Neural crest cell (in vitro differentiated cells): ENCODE results near the gene PYGM. TPM values are rescaled to one million over a fixed set of nuclear protein-coding genes. Genes with fewer than 3 reads are reported as not detected.

Experiments
- DNase-seq: peaks from one replicate; pipeline ENCODE4 v3.0.0; 2021; ENCODE audit warnings: low read depth, mixed read lengths, low spot score
- H3K27ac Mint-ChIP-seq: one replicate; pipeline ENCODE4 v1.8.0; 2021; ENCODE audit warnings: mild to moderate bottlenecking, mixed read lengths; ENCODE audit not compliant: unreplicated experiment
- H3K27me3 Mint-ChIP-seq: 2 replicates; pipeline ENCODE4 v1.8.0; 2021; ENCODE audit warnings: low read depth, mild to moderate bottlenecking, mixed read lengths
- H3K36me3 Mint-ChIP-seq: 2 replicates; pipeline ENCODE4 v1.8.0; 2021; ENCODE audit warnings: low read depth, mild to moderate bottlenecking, mixed read lengths
- H3K4me1 Mint-ChIP-seq: 2 replicates; pipeline ENCODE4 v1.8.0; 2021; ENCODE audit warnings: mixed read lengths
- H3K4me3 Mint-ChIP-seq: one replicate; pipeline ENCODE4 v1.8.0; 2021; ENCODE audit warnings: mild to moderate bottlenecking, mixed read lengths
- H3K9me3 Mint-ChIP-seq: 2 replicates; pipeline ENCODE4 v1.8.0; 2021; ENCODE audit warnings: mixed read lengths
- CTCF ChIP-seq: fragments of 200-600 bp; sonication (generic); conservative IDR thresholded peaks from 2 replicates; pipeline ENCODE4 v1.5.0; 2021; ENCODE audit warnings: antibody characterized with exemption, mild to moderate bottlenecking
- long read RNA-seq: library from polyadenylated mRNA; unstranded; transcript quantifications from one replicate; pipeline ENCODE4 v2.0.0, GENCODE V29; 2020
- total RNA-seq: library from RNA; stranded (reverse); gene quantifications from 2 replicates; pipeline ENCODE4 v1.2.1, GENCODE V29; 2021

The PYGM gene
- total RNA-seq, result 1.2 TPM in 2 replicates
- long read RNA-seq, partial matches to known transcripts, result 0 of 1 reads
- long read RNA-seq, other reads (novel, unspliced or antisense), result 0 of 1 reads

- H3K4me1 Mint-ChIP-seq, result peaks cover 54% of the 10 kb centered on the region
- peak; percentile 61 for DNase-seq
- no peak for TF ChIP-seq CTCF
- H3K27me3 Mint-ChIP-seq, result peaks cover 30% of the 10 kb centered on the region
- H3K27ac Mint-ChIP-seq, result peak within 1 kb of the TSS; percentile 78
- peak within 1 kb of the TSS; percentile 90 for H3K4me3 Mint-ChIP-seq
- no peaks in the 10 kb centered on the region for H3K9me3 Mint-ChIP-seq
- peaks cover 16% of the 10 kb centered on the region for H3K36me3 Mint-ChIP-seq
Measured at GRCh38 chr11:64759722-64760719, at the start of gene PYGM. Gene PYGM, minus strand, starts transcription at chr11:64759974. Its CDS starts 76 bp downstream, at chr11:64759898.

- H3K36me3 Mint-ChIP-seq, result peaks cover 3% of the 10 kb centered on the region
- H3K9me3 Mint-ChIP-seq, result no peaks in the 10 kb centered on the region
- TF ChIP-seq CTCF, result no peak
- peak overlapping the region; percentile 69 for H3K4me3 Mint-ChIP-seq
- DNase-seq, result no peak
- H3K4me1 Mint-ChIP-seq, result peaks cover 25% of the 10 kb centered on the region
- no peak overlapping the region for H3K27ac Mint-ChIP-seq
- H3K27me3 Mint-ChIP-seq, result no peaks in the 10 kb centered on the region
Measured at GRCh38 chr11:64805481-64805880, 45.7 kb upstream of the PYGM start.

GRCh38 chr11:64804346-64805210 is 44.8 kb upstream of the PYGM start:
- H3K36me3 Mint-ChIP-seq, result peaks cover 3% of the 10 kb centered on the region
- H3K27ac Mint-ChIP-seq, result no peak overlapping the region

GRCh38 chr11:64803846-64804345 is 44.1 kb upstream of the PYGM start:
- Mint-ChIP-seq H3K36me3 (peaks cover 3% of the 10 kb centered on the region), H3K4me3 (peak overlapping the region; percentile 92), H3K27me3 (no peaks in the 10 kb centered on the region), H3K27ac (peak overlapping the region; percentile 94), H3K9me3 (no peaks in the 10 kb centered on the region), H3K4me1 (peaks cover 14% of the 10 kb centered on the region)
- no peak for DNase-seq
- no peak for TF ChIP-seq CTCF

More at GRCh38 chr11:64804346-64805210, 44.8 kb upstream of the PYGM start:
- peak overlapping the region; percentile 92 for H3K4me3 Mint-ChIP-seq
- H3K9me3 Mint-ChIP-seq, result no peaks in the 10 kb centered on the region
- no peak for DNase-seq
- TF ChIP-seq CTCF, result no peak
- H3K27me3 Mint-ChIP-seq, result no peaks in the 10 kb centered on the region
- peaks cover 19% of the 10 kb centered on the region for H3K4me1 Mint-ChIP-seq
